ENCODE measurements around the gene VWC2L. TPM values are rescaled to one million over a fixed set of nuclear protein-coding genes. Genes with fewer than 3 reads are reported as not detected.

VWC2L gene
- under 0.01 TPM in 1 of 2 replicates, not detected in the other for total RNA-seq

DNA sequence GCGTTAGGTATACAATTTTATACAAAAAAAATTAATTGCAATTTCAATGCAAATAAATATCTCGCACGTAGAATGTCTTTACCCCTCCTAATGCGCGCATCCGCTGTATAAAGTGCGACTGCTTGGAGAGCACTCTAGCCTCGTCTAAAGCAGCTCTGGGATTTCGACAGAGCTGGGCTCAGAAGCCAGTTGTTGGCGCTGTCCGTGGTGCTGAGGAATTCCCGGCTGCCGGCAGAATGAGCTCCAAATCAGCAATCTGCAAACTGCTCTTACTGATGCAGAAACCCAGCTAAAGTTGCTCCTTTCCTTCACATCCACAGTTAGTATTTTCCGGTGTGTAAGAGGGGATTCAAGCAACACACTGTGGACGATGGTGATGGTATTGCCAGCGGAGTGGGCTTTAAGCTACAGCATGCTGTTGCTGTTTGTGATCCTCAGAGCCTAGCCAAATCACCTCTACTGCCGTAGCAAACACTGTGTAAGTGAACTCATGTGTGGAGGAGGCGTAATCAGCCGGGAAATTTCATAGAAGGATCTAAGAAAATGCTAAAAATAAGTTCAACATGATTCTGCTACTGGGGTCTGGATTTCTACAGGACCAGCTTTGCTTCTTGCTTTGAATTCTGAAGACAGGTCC lies at the start of gene VWC2L:
Gene VWC2L (plus strand): TSS at position 137 of the 637 bp plus-strand sequence. CDS start 3,140 bp downstream, outside the sequence.

